ENCODE measurements around the gene AP4E1. TPM values are rescaled to one million over a fixed set of nuclear protein-coding genes. Genes with fewer than 3 reads are reported as not detected.

Gene AP4E1
- total RNA-seq, 1 experiment from 2014 or later, result 10.1 TPM

DNA sequence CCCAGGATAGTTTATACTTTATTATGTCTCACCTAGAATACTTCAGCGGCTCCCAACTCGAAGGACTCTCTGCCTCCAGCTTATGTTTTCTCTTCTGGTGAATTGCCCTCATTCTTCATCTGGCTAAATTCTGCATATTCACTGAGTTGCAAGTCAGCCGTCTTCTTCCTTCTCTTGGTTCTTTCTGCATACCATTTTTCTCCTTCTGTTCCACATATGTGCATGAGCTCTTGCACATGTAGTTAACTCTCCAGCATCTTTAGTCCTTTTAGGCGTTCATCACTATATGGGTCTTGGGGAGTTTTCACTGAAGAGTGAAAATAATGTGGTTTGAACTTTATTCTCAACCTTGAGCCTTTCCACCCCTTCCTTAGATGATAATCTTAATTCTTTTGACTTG, 70.1 kb downstream of the AP4E1 start:
- H3K27ac ChIP-seq (ENCODE audit: low read depth, low read length), result no peak overlapping the region
- no peaks in the 10 kb centered on the region for H3K36me3 ChIP-seq (ENCODE audit: control insufficient read depth in 1 of 2, insufficient read depth in 2 of 2, low read length in 2 of 2)
- intact Hi-C loops (cut with micrococcal nuclease), result no loop called here
- ATAC-seq (no peak), DNase-seq (ENCODE audit: low read depth, low spot score) (no peak)
- TF ChIP-seq ZFX (IDR thresholded peaks at IDR 0.05) (no peak), EZH2phosphoT487 (IDR thresholded peaks at IDR 0.05; ENCODE audit: borderline replicate concordance) (no peak), RAD21 (IDR thresholded peaks at IDR 0.05; ENCODE audit: low read depth) (no peak), YY1 (IDR thresholded peaks at IDR 0.05; ENCODE audit: extremely low read depth, insufficient replicate concordance, low read depth, low read length) (no peak), POLR2A (IDR thresholded peaks at IDR 0.05; ENCODE audit: borderline replicate concordance, extremely low read depth, insufficient read depth, insufficient read length) (no peak), SRF (IDR thresholded peaks at IDR 0.05; ENCODE audit: low read depth) (no peak), ELF1 (IDR thresholded peaks at IDR 0.05; ENCODE audit: borderline replicate concordance, low read depth) (no peak)
- TF ChIP-seq, protein P1, sequence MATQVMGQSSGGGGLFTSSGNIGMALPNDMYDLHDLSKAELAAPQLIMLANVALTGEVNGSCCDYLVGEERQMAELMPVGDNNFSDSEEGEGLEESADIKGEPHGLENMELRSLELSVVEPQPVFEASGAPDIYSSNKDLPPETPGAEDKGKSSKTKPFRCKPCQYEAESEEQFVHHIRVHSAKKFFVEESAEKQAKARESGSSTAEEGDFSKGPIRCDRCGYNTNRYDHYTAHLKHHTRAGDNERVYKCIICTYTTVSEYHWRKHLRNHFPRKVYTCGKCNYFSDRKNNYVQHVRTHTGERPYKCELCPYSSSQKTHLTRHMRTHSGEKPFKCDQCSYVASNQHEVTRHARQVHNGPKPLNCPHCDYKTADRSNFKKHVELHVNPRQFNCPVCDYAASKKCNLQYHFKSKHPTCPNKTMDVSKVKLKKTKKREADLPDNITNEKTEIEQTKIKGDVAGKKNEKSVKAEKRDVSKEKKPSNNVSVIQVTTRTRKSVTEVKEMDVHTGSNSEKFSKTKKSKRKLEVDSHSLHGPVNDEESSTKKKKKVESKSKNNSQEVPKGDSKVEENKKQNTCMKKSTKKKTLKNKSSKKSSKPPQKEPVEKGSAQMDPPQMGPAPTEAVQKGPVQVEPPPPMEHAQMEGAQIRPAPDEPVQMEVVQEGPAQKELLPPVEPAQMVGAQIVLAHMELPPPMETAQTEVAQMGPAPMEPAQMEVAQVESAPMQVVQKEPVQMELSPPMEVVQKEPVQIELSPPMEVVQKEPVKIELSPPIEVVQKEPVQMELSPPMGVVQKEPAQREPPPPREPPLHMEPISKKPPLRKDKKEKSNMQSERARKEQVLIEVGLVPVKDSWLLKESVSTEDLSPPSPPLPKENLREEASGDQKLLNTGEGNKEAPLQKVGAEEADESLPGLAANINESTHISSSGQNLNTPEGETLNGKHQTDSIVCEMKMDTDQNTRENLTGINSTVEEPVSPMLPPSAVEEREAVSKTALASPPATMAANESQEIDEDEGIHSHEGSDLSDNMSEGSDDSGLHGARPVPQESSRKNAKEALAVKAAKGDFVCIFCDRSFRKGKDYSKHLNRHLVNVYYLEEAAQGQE (IDR thresholded peaks at IDR 0.05; ENCODE audit: low read depth), result no peak
- TF ChIP-seq, protein P2, sequence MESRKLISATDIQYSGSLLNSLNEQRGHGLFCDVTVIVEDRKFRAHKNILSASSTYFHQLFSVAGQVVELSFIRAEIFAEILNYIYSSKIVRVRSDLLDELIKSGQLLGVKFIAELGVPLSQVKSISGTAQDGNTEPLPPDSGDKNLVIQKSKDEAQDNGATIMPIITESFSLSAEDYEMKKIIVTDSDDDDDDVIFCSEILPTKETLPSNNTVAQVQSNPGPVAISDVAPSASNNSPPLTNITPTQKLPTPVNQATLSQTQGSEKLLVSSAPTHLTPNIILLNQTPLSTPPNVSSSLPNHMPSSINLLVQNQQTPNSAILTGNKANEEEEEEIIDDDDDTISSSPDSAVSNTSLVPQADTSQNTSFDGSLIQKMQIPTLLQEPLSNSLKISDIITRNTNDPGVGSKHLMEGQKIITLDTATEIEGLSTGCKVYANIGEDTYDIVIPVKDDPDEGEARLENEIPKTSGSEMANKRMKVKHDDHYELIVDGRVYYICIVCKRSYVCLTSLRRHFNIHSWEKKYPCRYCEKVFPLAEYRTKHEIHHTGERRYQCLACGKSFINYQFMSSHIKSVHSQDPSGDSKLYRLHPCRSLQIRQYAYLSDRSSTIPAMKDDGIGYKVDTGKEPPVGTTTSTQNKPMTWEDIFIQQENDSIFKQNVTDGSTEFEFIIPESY (IDR thresholded peaks at IDR 0.05; ENCODE audit: extremely low read depth, insufficient replicate concordance, low read length), result no peak
- H4K20me1 ChIP-seq (ENCODE audit: insufficient read depth), result no peaks in the 10 kb centered on the region
- ChIA-PET RAD21 (ENCODE audit: low non-redundant PET in 1 of 2, low total read pairs in 2 of 2, uncharacterized antibody in 2 of 2, unreplicated experiment in 2 of 2) (no interaction called here), CTCF (no interaction called here), POLR2A (no interaction called here)
- no peaks in the 10 kb centered on the region for H3K27me3 ChIP-seq (ENCODE audit: insufficient read depth, low read length)
- no TSS peak for BruUV-seq (replicated peaks)
- no peak overlapping the region for H3K4me3 ChIP-seq (replicated peaks in 1 of 2; ENCODE audit: low read depth in 1 of 2, low read length in 2 of 2)
- H3K79me2 ChIP-seq (ENCODE audit: insufficient read depth, low read length), result no peaks in the 10 kb centered on the region
- H3K4me1 ChIP-seq (ENCODE audit: control insufficient read depth in 1 of 2, insufficient read depth in 2 of 2, low read length in 2 of 2), result no peaks in the 10 kb centered on the region
- no peaks in the 10 kb centered on the region for H3K9me3 ChIP-seq (ENCODE audit: control insufficient read depth in 1 of 2, insufficient read depth in 1 of 2, low read depth in 1 of 2, low read length in 2 of 2)
- no peak overlapping the region for H2AFZ ChIP-seq (ENCODE audit: low read depth, low read length, poor library complexity, severe bottlenecking)
- H3K9ac ChIP-seq (ENCODE audit: low read length), result no peak overlapping the region
- H3K9me2 ChIP-seq (ENCODE audit: insufficient read depth), result no peaks in the 10 kb centered on the region
- no peak overlapping the region for H3K4me2 ChIP-seq (ENCODE audit: low read length)
